ENCODE measurements around the gene CALN1. TPM values are rescaled to one million over a fixed set of nuclear protein-coding genes. Genes with fewer than 3 reads are reported as not detected.

The CALN1 gene
- total and polyA plus RNA-seq, 4 donors, result 0.02 to 0.91 (median 0.03) TPM

DNA sequence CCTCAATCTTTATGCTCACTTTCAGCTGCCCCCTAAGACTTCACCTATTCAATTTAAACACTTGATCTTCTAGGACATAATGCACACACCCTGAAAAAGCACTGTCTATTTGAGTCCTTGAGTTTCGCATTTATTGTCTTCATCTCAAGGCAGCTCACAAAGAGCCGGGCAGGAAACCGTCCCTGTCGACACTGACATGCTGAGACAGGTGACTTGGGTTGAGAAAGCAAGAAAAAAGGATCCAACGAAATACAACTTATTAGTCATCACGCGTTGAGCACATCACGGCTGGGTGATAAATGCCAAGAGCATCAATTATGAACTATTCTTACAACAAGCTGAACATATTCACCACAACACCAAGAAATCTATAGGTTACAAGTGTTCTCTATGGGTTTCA is 91.1 kb downstream of the CALN1 start:
- TF ChIP-seq, protein P1, sequence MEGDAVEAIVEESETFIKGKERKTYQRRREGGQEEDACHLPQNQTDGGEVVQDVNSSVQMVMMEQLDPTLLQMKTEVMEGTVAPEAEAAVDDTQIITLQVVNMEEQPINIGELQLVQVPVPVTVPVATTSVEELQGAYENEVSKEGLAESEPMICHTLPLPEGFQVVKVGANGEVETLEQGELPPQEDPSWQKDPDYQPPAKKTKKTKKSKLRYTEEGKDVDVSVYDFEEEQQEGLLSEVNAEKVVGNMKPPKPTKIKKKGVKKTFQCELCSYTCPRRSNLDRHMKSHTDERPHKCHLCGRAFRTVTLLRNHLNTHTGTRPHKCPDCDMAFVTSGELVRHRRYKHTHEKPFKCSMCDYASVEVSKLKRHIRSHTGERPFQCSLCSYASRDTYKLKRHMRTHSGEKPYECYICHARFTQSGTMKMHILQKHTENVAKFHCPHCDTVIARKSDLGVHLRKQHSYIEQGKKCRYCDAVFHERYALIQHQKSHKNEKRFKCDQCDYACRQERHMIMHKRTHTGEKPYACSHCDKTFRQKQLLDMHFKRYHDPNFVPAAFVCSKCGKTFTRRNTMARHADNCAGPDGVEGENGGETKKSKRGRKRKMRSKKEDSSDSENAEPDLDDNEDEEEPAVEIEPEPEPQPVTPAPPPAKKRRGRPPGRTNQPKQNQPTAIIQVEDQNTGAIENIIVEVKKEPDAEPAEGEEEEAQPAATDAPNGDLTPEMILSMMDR (IDR thresholded peaks at IDR 0.05; ENCODE audit: control extremely low read depth, extremely low read depth), result no peak
- ATAC-seq (ENCODE audit: insufficient read depth, low FRiP score), result no peak
- Histone ChIP-seq H3K27me3 (ENCODE audit: control insufficient read depth in 3 of 3, insufficient read depth in 3 of 3, low read length in 2 of 3) (peaks cover 0 to 4% (median 0%) of the 10 kb centered on the region in 3 donors), H3K9ac (ENCODE audit: insufficient read depth in 1 of 2, low read length in 2 of 2) (no peak overlapping the region), H3K4me3 (no peak overlapping the region), H3K9me3 (ENCODE audit: control insufficient read depth in 4 of 4, insufficient read depth in 3 of 4, low read length in 3 of 4) (peaks cover 0 to 1% (median 0%) of the 10 kb centered on the region in 4 donors), H3K36me3 (ENCODE audit: control insufficient read depth in 4 of 4, insufficient read depth in 4 of 4, low read length in 4 of 4) (no peaks in the 10 kb centered on the region), H3K27ac (ENCODE audit: low read depth in 1 of 2, low read length in 1 of 2) (no peak overlapping the region), H3K4me1 (ENCODE audit: control insufficient read depth in 5 of 5, insufficient read depth in 5 of 5, low read length in 5 of 5) (no peaks in the 10 kb centered on the region)
- no peak for DNase-seq
- 80 to 83% methylated on average over 8 of the region's 8 CpGs for WGBS, 2 donors

DNA sequence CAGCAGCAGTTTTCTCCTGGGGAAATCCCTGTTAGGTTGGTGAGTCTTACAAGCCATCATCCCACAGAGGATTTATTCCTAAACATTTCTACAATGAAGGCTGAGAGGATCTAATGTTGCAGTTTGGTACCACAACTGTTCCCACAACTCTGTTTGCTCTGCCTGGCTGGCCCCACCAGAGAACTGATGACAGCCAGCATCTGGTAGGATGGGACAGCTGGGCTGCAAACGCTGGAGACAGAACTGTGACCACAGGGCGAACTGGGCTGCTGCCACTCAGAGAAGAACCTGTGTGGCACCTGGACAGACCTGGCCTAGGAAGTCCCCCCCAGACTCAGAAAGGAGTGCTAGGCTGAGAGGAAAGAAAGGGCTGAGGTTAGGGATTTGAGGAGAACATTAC is 94.8 kb downstream of the CALN1 start:
- Histone ChIP-seq H3K4me1 (ENCODE audit: control insufficient read depth in 5 of 5, insufficient read depth in 5 of 5, low read length in 5 of 5) (no peaks in the 10 kb centered on the region), H3K4me3 (no peak overlapping the region), H3K9ac (ENCODE audit: insufficient read depth in 1 of 2, low read length in 2 of 2) (no peak overlapping the region), H3K27me3 (ENCODE audit: control insufficient read depth in 3 of 3, insufficient read depth in 3 of 3, low read length in 2 of 3) (peaks cover 0 to 2% (median 0%) of the 10 kb centered on the region in 3 donors), H3K9me3 (ENCODE audit: control insufficient read depth in 4 of 4, insufficient read depth in 3 of 4, low read length in 3 of 4) (peaks cover 0 to 2% (median 0%) of the 10 kb centered on the region in 4 donors), H3K27ac (ENCODE audit: low read depth in 1 of 2, low read length in 1 of 2) (no peak overlapping the region), H3K36me3 (ENCODE audit: control insufficient read depth in 4 of 4, insufficient read depth in 4 of 4, low read length in 4 of 4) (no peaks in the 10 kb centered on the region)
- 37 to 45% methylated on average over 2 of the region's 2 CpGs for WGBS, 2 donors
- TF ChIP-seq, protein P1 (IDR thresholded peaks at IDR 0.05; ENCODE audit: control extremely low read depth, extremely low read depth), result no peak
- no peak for ATAC-seq (ENCODE audit: insufficient read depth, low FRiP score)
- DNase-seq, result no peak

DNA sequence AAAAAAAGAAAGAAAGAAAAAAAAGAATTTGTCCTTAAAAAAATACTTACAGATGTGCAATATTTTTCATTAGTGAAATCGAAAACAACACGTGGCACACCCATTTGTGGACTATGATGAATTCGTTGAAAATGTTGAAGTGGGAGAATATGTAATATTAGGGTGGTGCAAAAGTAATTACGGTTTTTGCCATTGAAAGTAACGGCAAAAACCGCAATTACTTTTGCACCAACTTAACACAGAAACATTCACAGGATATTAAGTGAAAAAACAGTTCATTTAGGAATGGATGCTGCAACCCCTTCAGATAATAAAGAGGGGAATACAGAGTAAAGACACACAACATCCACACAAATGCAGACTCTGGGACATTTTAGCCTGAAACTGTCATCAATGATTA is 96.0 kb downstream of the CALN1 start:
- Histone ChIP-seq H3K4me3 (no peak overlapping the region), H3K27ac (ENCODE audit: low read depth in 1 of 2, low read length in 1 of 2) (no peak overlapping the region), H3K9me3 (ENCODE audit: control insufficient read depth in 4 of 4, insufficient read depth in 3 of 4, low read length in 3 of 4) (peaks cover 0 to 2% (median 0%) of the 10 kb centered on the region in 4 donors), H3K36me3 (ENCODE audit: control insufficient read depth in 4 of 4, insufficient read depth in 4 of 4, low read length in 4 of 4) (no peaks in the 10 kb centered on the region), H3K4me1 (ENCODE audit: control insufficient read depth in 5 of 5, insufficient read depth in 5 of 5, low read length in 5 of 5) (no peaks in the 10 kb centered on the region), H3K27me3 (ENCODE audit: control insufficient read depth in 3 of 3, insufficient read depth in 3 of 3, low read length in 2 of 3) (peaks cover 0 to 2% (median 0%) of the 10 kb centered on the region in 3 donors), H3K9ac (ENCODE audit: insufficient read depth in 1 of 2, low read length in 2 of 2) (no peak overlapping the region)
- WGBS, 2 donors, result 91 to 92% methylated on average over 6 of the region's 6 CpGs
- ATAC-seq (ENCODE audit: insufficient read depth, low FRiP score), result no peak
- DNase-seq, result no peak
- TF ChIP-seq, protein P1 (IDR thresholded peaks at IDR 0.05; ENCODE audit: control extremely low read depth, extremely low read depth), result no peak

DNA sequence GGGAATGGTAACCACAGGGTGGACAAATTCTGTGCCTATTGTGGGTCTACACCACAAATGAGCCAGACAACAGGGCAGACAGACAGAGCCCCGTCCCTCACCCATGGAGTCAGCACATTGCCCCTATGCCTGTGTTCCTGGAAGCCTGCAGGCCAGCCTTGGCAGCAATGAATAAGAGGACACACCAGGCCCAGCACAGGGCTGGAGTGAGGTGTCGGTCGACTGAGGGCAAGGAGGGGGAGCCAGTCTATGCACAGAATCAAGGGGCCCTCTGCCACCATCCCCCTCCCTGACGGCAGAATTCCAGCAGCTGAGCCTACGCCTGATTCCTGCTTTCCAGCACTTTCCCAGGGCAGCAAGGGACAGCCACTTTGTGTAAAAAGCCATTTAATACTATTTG is 98.2 kb downstream of the CALN1 start:
- H3K27ac ChIP-seq (ENCODE audit: low read depth in 1 of 2, low read length in 1 of 2), result no peak overlapping the region
- H3K4me3 ChIP-seq, result no peak overlapping the region
- TF ChIP-seq, protein P1 (IDR thresholded peaks at IDR 0.05; ENCODE audit: control extremely low read depth, extremely low read depth), result no peak
- WGBS, 2 donors, result 80 to 86% methylated on average over 5 of the region's 5 CpGs
- H3K4me1 ChIP-seq (ENCODE audit: control insufficient read depth in 5 of 5, insufficient read depth in 5 of 5, low read length in 5 of 5), result no peaks in the 10 kb centered on the region
- peaks cover 0 to 2% (median 0%) of the 10 kb centered on the region in 3 donors for H3K27me3 ChIP-seq (ENCODE audit: control insufficient read depth in 3 of 3, insufficient read depth in 3 of 3, low read length in 2 of 3)
- peaks cover 0 to 2% (median 0%) of the 10 kb centered on the region in 4 donors for H3K9me3 ChIP-seq (ENCODE audit: control insufficient read depth in 4 of 4, insufficient read depth in 3 of 4, low read length in 3 of 4)
- H3K9ac ChIP-seq (ENCODE audit: insufficient read depth in 1 of 2, low read length in 2 of 2), result no peak overlapping the region
- ATAC-seq (ENCODE audit: insufficient read depth, low FRiP score) (no peak), DNase-seq (no peak)
- no peaks in the 10 kb centered on the region for H3K36me3 ChIP-seq (ENCODE audit: control insufficient read depth in 4 of 4, insufficient read depth in 4 of 4, low read length in 4 of 4)
